ELF-1 (cell line): Measurements from ENCODE around the gene ZFY.
"Not testable (repeated sequence)": the region's sequence is repeated elsewhere in the genome, so short reads cannot be mapped to it uniquely, and the experiment has no call there.

Experiments used
- DNase-seq: peaks from one replicate; pipeline ENCODE4 v3.0.0-alpha.2; 2016; ENCODE audit warnings: low read depth, low spot score

The ZFY gene

GRCh38 chrY:2973110-2973751 is 38.0 kb downstream of the ZFY start:
- no peak for DNase-seq

- DNase-seq = no peak
These were observed 44.1 kb downstream of the ZFY start for GRCh38 chrY:2979283-2979682.

GRCh38 chrY:2984491-2984890 is 49.3 kb downstream of the ZFY start:
- no peak for DNase-seq

GRCh38 chrY:2987178-2987577 is 52.0 kb downstream of the ZFY start:
- not testable (repeated sequence) for DNase-seq

GRCh38 chrY:2997369-2997768 is 62.2 kb downstream of the ZFY start:
- DNase-seq = not testable (repeated sequence)

- DNase-seq = no peak
These were observed 67.0 kb downstream of the ZFY start for GRCh38 chrY:3002190-3002589.

- DNase-seq = no peak
These were observed 67.7 kb downstream of the ZFY start for GRCh38 chrY:3002680-3003515.

- DNase-seq = no peak
These were observed 68.3 kb downstream of the ZFY start for GRCh38 chrY:3003516-3003830.

GRCh38 chrY:3003846-3004245 is 68.7 kb downstream of the ZFY start:
- no peak for DNase-seq

GRCh38 chrY:3006031-3006430 is 70.8 kb downstream of the ZFY start:
- not testable (repeated sequence) for DNase-seq

- DNase-seq = no peak
These were observed 72.8 kb downstream of the ZFY start for GRCh38 chrY:3007967-3008366.

GRCh38 chrY:3012226-3012625 is 77.0 kb downstream of the ZFY start:
- DNase-seq = no peak

GRCh38 chrY:3016594-3016993 is 81.4 kb downstream of the ZFY start:
- no peak for DNase-seq

GRCh38 chrY:3018546-3018945 is 83.4 kb downstream of the ZFY start:
- DNase-seq = no peak

- DNase-seq = no peak
These were observed 84.4 kb downstream of the ZFY start for GRCh38 chrY:3019584-3019983.

- DNase-seq = no peak
These were observed 86.0 kb downstream of the ZFY start for GRCh38 chrY:3021176-3021575.

GRCh38 chrY:3023606-3024005 is 88.4 kb downstream of the ZFY start:
- DNase-seq = no peak

- DNase-seq = no peak
These were observed 90.2 kb downstream of the ZFY start for GRCh38 chrY:3025357-3025756.
